ENCODE measurements around the gene COL1A2.

DNA sequence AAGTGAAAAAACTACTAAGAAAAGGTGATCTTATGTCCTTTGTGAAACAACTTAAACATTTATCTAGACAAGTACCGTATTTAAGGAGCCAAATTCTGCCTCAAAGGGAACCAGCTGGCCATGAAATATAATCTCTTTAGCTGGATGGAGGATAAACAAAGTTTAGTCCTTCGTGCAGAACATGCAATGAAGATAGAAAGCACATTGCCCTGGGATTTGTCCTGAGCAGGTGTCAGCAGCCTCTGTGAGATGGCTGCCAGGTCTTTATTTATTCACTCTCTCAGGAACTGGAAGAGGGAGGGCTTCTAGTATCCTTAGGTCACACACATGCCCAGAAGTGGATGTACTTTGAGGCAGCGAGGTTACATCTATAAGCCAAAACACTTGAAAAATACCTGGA, 57.5 kb downstream of the COL1A2 start:
- TF ChIP-seq, protein P1, sequence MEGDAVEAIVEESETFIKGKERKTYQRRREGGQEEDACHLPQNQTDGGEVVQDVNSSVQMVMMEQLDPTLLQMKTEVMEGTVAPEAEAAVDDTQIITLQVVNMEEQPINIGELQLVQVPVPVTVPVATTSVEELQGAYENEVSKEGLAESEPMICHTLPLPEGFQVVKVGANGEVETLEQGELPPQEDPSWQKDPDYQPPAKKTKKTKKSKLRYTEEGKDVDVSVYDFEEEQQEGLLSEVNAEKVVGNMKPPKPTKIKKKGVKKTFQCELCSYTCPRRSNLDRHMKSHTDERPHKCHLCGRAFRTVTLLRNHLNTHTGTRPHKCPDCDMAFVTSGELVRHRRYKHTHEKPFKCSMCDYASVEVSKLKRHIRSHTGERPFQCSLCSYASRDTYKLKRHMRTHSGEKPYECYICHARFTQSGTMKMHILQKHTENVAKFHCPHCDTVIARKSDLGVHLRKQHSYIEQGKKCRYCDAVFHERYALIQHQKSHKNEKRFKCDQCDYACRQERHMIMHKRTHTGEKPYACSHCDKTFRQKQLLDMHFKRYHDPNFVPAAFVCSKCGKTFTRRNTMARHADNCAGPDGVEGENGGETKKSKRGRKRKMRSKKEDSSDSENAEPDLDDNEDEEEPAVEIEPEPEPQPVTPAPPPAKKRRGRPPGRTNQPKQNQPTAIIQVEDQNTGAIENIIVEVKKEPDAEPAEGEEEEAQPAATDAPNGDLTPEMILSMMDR (IDR thresholded peaks at IDR 0.05): no peak
- TF ChIP-seq POLR2AphosphoS5 (IDR thresholded peaks at IDR 0.05): no peak

Measured in esophagus muscularis mucosa (tissue), 3 donors.